ENCODE measurements around the gene TMX2. TPM values are rescaled to one million over a fixed set of nuclear protein-coding genes. Genes with fewer than 3 reads are reported as not detected.

TMX2 gene
- total RNA-seq, result 52.9 and 56.2 TPM in 2 replicates

GRCh38 chr11:57712256-57713150 is at the start of gene TMX2:
Gene TMX2 (plus strand): TSS chr11:57712593. CDS start chr11:57712619, 26 bp downstream.

GRCh38 chr11:57667736-57668433 is 44.5 kb upstream of the TMX2 start, which contains the start of gene ZDHHC5:
Gene ZDHHC5 (plus strand): TSS chr11:57668114. CDS start chr11:57673091, 4,977 bp downstream.

GRCh38 chr11:57711414-57712255 is 758 bp upstream of the TMX2 start, which contains the start of gene MED19:
Gene MED19 (minus strand): TSS chr11:57712215. CDS start chr11:57712179, 36 bp downstream.

GRCh38 chr11:57741132-57742086 is 29.0 kb downstream of the TMX2 start, which contains the start of gene SELENOH:
Gene SELENOH (plus strand): TSS chr11:57741491. CDS start chr11:57741596, 105 bp downstream.

GRCh38 chr11:57751676-57752253 is 39.4 kb downstream of the TMX2 start, which contains the start of gene BTBD18:
Gene BTBD18 (minus strand): TSS chr11:57751819. CDS start chr11:57751188, 631 bp downstream.

GRCh38 chr11:57761301-57762234 is 49.2 kb downstream of the TMX2 start, which contains the start of gene CTNND1:
Gene CTNND1 (plus strand): TSS chr11:57761802. CDS start chr11:57791479, 29,677 bp downstream.

Other genes with a start within 250 kb of the TMX2 start
- 16.6 and 29.5 TPM in 2 replicates for gene SLC43A1, start 196.9 kb upstream of the TMX2 start, total RNA-seq
- 11.1 and 23.8 TPM in 2 replicates for gene TIMM10, start 181.8 kb upstream of the TMX2 start, total RNA-seq
- gene SMTNL1, start 175.0 kb upstream of the TMX2 start, total RNA-seq, result not detected in 2 replicates
- 67.3 and 149 TPM in 2 replicates for gene UBE2L6, start 144.9 kb upstream of the TMX2 start, total RNA-seq
- gene SERPING1, start 114.9 kb upstream of the TMX2 start, total RNA-seq, result 440 and 806 TPM in 2 replicates
- gene YPEL4, start 62.7 kb upstream of the TMX2 start, total RNA-seq, result 1.0 and 1.1 TPM in 2 replicates
- 4.1 and 11.6 TPM in 2 replicates for gene CLP1, start 54.8 kb upstream of the TMX2 start, total RNA-seq
- gene ZDHHC5, start 44.5 kb upstream of the TMX2 start, total RNA-seq, result 33.6 and 41.5 TPM in 2 replicates
- 18.6 and 26.7 TPM in 2 replicates for gene MED19, start 378 bp upstream of the TMX2 start, total RNA-seq
- gene SELENOH, start 28.9 kb downstream of the TMX2 start, total RNA-seq, result 194 and 199 TPM in 2 replicates
- gene BTBD18, start 39.2 kb downstream of the TMX2 start, total RNA-seq, result not detected in 2 replicates
- gene CTNND1, start 49.2 kb downstream of the TMX2 start, total RNA-seq, result 44.4 and 72.5 TPM in 2 replicates

Measured in pericardium fibroblast (primary cell).